CD8-positive, alpha-beta memory T cell (primary cell): ENCODE data around the gene NARF. TPM values are rescaled to one million over a fixed set of nuclear protein-coding genes. Genes with fewer than 3 reads are reported as not detected.
"Not testable (repeated sequence)": the region's sequence is repeated elsewhere in the genome, so short reads cannot be mapped to it uniquely, and the experiment has no call there.

Source experiments
- CTCF ChIA-PET: fragments of 350-600 bp; sonication (Branson Sonifier 250); formaldehyde crosslinking; loops from one replicate; lab custom pipeline; 2021; ENCODE audit warnings: antibody characterized with exemption; lab: Charles Lee
- POLR2A ChIA-PET: fragments of 350-600 bp; sonication (Branson Sonifier 250); formaldehyde crosslinking; loops from one replicate; lab custom pipeline; 2021; ENCODE audit warnings: antibody characterized with exemption; lab: Charles Lee
- DNase-seq, 5 donors: peaks; one replicate each; pipeline versions ENCODE4 v3.0.0 to v3.0.0-alpha.2; 2020 to 2022; ENCODE audit warnings: mixed read lengths in 1 of 5
- H3K27ac ChIP-seq: one replicate; pipeline ENCODE4 v1.7.0; 2013; ENCODE audit warnings: low read depth, mild to moderate bottlenecking, low read length, moderate library complexity
- H3K27me3 ChIP-seq: 2 replicates; pipeline ENCODE4 v1.7.0; 2013; ENCODE audit warnings: low read length, mild to moderate bottlenecking; ENCODE audit not compliant: insufficient read depth, poor library complexity, severe bottlenecking
- H3K36me3 ChIP-seq: 2 replicates; pipeline ENCODE4 v1.7.0; 2013; ENCODE audit warnings: mild to moderate bottlenecking, low read length, moderate library complexity; ENCODE audit not compliant: insufficient read depth
- H3K4me1 ChIP-seq: 2 replicates; pipeline ENCODE4 v1.7.0; 2013; ENCODE audit warnings: mild to moderate bottlenecking, low read length, moderate library complexity; ENCODE audit not compliant: insufficient read depth
- H3K4me3 ChIP-seq: 2 replicates; pipeline ENCODE4 v1.7.0; 2013; ENCODE audit warnings: mild to moderate bottlenecking, low read length
- H3K9me3 ChIP-seq: 2 replicates; pipeline ENCODE4 v1.7.0; 2013; ENCODE audit warnings: mild to moderate bottlenecking, low read length
- H3K27ac Mint-ChIP-seq, 8 donors: one replicate each; pipeline ENCODE4 v1.8.0; 2020 to 2021; ENCODE audit warnings: mixed read lengths in 8 of 8, mild to moderate bottlenecking in 6 of 8, inconsistent platforms in 3 of 8, moderate library complexity in 3 of 8
- H3K27me3 Mint-ChIP-seq, 2 donors: one replicate each; pipeline ENCODE4 v1.8.0; 2020 to 2021; ENCODE audit warnings: mixed read lengths in 2 of 2, mild to moderate bottlenecking in 1 of 2, moderate library complexity in 1 of 2
- H3K36me3 Mint-ChIP-seq, 3 donors: one replicate each; pipeline ENCODE4 v1.8.0; 2020 to 2021; ENCODE audit warnings: mixed read lengths in 3 of 3, inconsistent platforms in 1 of 3, mild to moderate bottlenecking in 1 of 3
- H3K4me1 Mint-ChIP-seq, 3 donors: one replicate each; pipeline ENCODE4 v1.8.0; 2020 to 2021; ENCODE audit warnings: mixed read lengths in 3 of 3, inconsistent platforms in 1 of 3, mild to moderate bottlenecking in 1 of 3
- H3K4me3 Mint-ChIP-seq, 7 donors: one replicate each; pipeline ENCODE4 v1.8.0; 2020 to 2021; ENCODE audit warnings: mixed read lengths in 7 of 7, mild to moderate bottlenecking in 6 of 7, moderate library complexity in 4 of 7, inconsistent platforms in 2 of 7
- H3K9me3 Mint-ChIP-seq, 5 donors: one replicate each; pipeline ENCODE4 v1.8.0; 2020 to 2022; ENCODE audit warnings: mixed read lengths in 5 of 5, mild to moderate bottlenecking in 3 of 5, moderate library complexity in 2 of 5, inconsistent platforms in 1 of 5
- polyA plus RNA-seq: library from polyadenylated mRNA; unstranded; fragments of 300-500 nt; fragmentation: Illumina TruSeq; gene quantifications from one replicate; pipeline ENCODE4 v1.2.3, GENCODE V29; 2021
- total RNA-seq, 2 experiments: library from RNA; stranded (reverse); gene quantifications; one replicate each; pipeline ENCODE4 v1.2.3, GENCODE V29; 2021

NARF gene
- total and polyA plus RNA-seq, 3 experiments from 2014 or later: 62.2 to 95.3 (median 63.0) TPM

DNA sequence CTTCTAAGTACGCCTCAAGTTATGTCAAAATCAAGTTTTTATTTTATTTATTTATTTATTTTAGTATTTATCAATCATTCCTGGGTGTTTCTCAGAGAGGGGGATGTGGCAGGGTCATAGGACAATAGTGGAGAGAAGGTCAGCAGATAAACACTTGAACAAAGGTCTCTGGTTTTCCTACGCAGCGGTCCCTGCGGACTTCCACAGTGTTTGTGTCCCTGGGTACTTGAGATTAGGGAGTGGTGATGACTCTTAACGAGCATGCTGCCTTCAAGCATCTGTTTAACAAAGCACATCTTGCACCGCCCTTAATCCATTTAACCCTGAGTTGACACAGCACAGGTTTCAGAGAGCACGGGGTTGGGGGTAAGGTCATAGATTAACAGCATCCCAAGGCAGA lies 5.4 kb upstream of the NARF start:
- POLR2A ChIA-PET: interaction anchor here (0.7 kb wide), 1 partner anchor 289 kb away, joined by 7 read pairs; no protein-coding TSS in a partner anchor
- H3K4me1 Mint-ChIP-seq: peaks cover 36 to 40% (median 39%) of the 10 kb centered on the region in 3 donors
- H3K27me3 Mint-ChIP-seq, H3K27me3 ChIP-seq, H3K36me3 ChIP-seq, H3K27ac ChIP-seq, H3K9me3 ChIP-seq, DNase-seq, H3K4me3 ChIP-seq, H3K9me3 Mint-ChIP-seq, CTCF ChIA-PET: not testable (repeated sequence)
- peaks cover 0 to 12% (median 0%) of the 10 kb centered on the region in 3 donors for H3K36me3 Mint-ChIP-seq
- peak overlapping the region in 1 of 8 donors; percentile 88 for H3K27ac Mint-ChIP-seq
- H3K4me3 Mint-ChIP-seq: peak overlapping the region in 1 of 7 donors; percentile 34
- peaks cover 34% of the 10 kb centered on the region for H3K4me1 ChIP-seq

- peak overlapping the region in 2 of 8 donors; percentile 58 to 88 for H3K27ac Mint-ChIP-seq
Observed at GRCh38 chr17:82453706-82454105, 4.8 kb upstream of the NARF start.

DNA sequence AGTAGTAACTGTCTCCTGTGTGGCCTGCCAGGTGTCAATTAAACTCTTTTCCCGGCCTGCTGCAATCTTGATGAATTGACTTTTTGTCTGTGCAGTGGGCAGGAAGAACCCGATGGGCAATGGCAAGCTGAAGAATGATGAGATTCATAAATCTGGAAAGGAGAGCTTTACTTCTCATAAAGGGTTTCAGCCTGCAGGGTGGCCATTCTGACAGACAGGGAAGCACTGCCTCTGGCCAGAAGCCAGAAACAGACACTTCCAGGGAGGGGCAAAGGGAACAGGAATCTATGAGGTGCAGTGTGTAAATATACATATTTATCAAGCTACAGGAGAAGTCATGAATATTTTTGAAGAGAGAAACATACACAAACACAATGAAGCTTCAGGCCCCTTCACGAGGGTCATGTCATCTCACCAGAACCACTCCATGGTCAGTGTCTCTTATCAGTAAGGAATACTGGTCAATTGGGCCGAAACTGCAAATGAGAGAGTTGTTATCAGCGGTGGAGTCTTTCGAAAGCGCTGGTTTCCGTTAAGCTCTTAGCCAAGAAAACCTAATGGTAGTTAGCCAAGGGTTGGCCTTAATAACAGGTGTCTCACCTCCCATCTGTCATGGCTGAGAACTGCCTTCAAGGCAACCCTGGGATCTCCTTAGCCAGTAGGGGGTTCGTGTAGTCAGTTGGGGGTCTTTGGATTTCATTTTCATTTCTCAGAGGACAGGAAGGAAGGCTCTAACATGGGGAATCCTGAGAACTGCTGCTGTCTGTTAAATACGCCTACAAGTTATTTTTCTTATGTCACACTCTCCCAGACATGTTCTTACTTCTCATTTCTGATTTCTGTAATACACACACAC lies 1.2 kb upstream of the NARF start:
- Histone ChIP-seq H3K9me3 (no peaks in the 10 kb centered on the region), H3K27ac (peak overlapping the region; percentile 94), H3K36me3 (peaks cover 5% of the 10 kb centered on the region), H3K4me1 (peaks cover 18% of the 10 kb centered on the region), H3K4me3 (peak overlapping the region; percentile 55), H3K27me3 (no peaks in the 10 kb centered on the region)
- ChIA-PET POLR2A (interaction anchor here (0.5 to 1.8 kb wide), 7 partner anchors 8 to 93 kb away, joined by 3 to 15 read pairs (median 5); partner anchors contain the start of gene FOXK2), CTCF (interaction anchor here (1.3 to 1.6 kb wide), 2 partner anchors 8 to 94 kb away, joined by 3 to 4 read pairs; no protein-coding TSS in a partner anchor)
- Mint-ChIP-seq H3K4me3 (peak overlapping the region; percentile 78 to 97 (median 82)), H3K9me3 (no peaks in the 10 kb centered on the region), H3K36me3 (peaks cover 0 to 25% (median 5%) of the 10 kb centered on the region in 3 donors), H3K4me1 (peaks cover 24 to 33% (median 28%) of the 10 kb centered on the region in 3 donors), H3K27me3 (peaks cover 0 to 1% of the 10 kb centered on the region in 2 donors), H3K27ac (peak overlapping the region; percentile 87 to 98 (median 97))
- DNase-seq: no peak

More at GRCh38 chr17:82453706-82454105, 4.8 kb upstream of the NARF start:
- H3K27ac ChIP-seq, H3K9me3 ChIP-seq, H3K27me3 ChIP-seq, H3K4me3 ChIP-seq, POLR2A ChIA-PET, H3K9me3 Mint-ChIP-seq, H3K36me3 ChIP-seq, DNase-seq, CTCF ChIA-PET, H3K27me3 Mint-ChIP-seq, H3K4me3 Mint-ChIP-seq: not testable (repeated sequence)
- peaks cover 0 to 12% (median 0%) of the 10 kb centered on the region in 3 donors for H3K36me3 Mint-ChIP-seq
- H3K4me1 Mint-ChIP-seq: peaks cover 36 to 39% (median 39%) of the 10 kb centered on the region in 3 donors
- peaks cover 31% of the 10 kb centered on the region for H3K4me1 ChIP-seq

DNA sequence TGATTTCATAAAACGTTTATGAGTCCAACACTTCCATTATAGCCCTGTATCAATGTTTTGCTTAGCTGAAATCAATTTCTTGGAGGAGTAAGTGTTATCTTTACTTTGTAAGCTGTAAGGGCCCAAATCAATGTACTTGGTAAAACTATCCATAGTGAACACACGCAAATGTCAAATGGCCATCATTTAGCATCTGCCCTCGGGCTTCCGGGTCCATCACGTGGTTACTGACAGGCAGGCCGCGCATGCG lies 687 bp upstream of the NARF start:
- Histone ChIP-seq H3K27me3 (no peaks in the 10 kb centered on the region), H3K36me3 (peaks cover 11% of the 10 kb centered on the region), H3K4me3 (peak overlapping the region; percentile 55), H3K27ac (peak overlapping the region; percentile 94), H3K9me3 (no peaks in the 10 kb centered on the region), H3K4me1 (peaks cover 18% of the 10 kb centered on the region)
- POLR2A ChIA-PET: interaction anchor here (0.5 to 1.8 kb wide), 8 partner anchors 8 to 184 kb away, joined by 3 to 15 read pairs (median 4); partner anchors contain the start of genes CSNK1D and FOXK2
- CTCF ChIA-PET: interaction anchor here (1.3 to 1.6 kb wide), 2 partner anchors 8 to 94 kb away, joined by 3 to 4 read pairs; no protein-coding TSS in a partner anchor
- H3K27me3 Mint-ChIP-seq: peaks cover 0 to 1% of the 10 kb centered on the region in 2 donors
- H3K4me1 Mint-ChIP-seq: peaks cover 26 to 38% (median 27%) of the 10 kb centered on the region in 3 donors
- no peak for DNase-seq
- H3K36me3 Mint-ChIP-seq: peaks cover 0 to 31% (median 8%) of the 10 kb centered on the region in 3 donors
- peak overlapping the region; percentile 87 to 98 (median 97) for H3K27ac Mint-ChIP-seq
- no peaks in the 10 kb centered on the region for H3K9me3 Mint-ChIP-seq
- H3K4me3 Mint-ChIP-seq: peak overlapping the region; percentile 78 to 97 (median 82)

DNA sequence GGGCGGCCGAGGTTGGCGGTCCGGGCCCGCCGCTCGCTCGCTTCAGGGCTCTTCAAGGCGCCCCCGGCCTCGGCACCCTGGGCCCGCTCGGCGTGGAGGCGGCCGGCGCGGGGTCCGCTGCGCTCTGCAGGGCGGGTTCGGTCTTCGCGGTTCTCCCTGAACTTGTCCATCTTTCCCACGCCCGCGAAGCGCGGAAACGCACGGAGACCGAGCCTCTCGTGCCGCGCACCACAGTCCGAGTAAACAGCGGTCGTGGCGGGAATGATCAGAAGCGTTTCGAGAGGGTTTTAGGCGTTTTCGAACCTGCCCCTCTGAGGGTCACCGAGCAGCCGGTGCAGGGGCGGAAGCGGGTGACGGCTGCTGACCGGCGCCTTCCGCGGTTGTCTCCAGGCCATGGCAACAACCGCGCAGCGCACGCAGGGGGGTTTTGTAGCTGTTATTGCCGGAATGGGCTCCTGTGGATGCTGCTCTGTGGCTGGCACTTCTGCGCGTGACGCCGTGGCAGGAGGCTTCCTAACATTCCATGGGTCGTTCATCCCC lies 414 bp downstream of the NARF start:
- Histone ChIP-seq H3K36me3 (peaks cover 18% of the 10 kb centered on the region), H3K4me3 (peak overlapping the region; percentile 55), H3K4me1 (peaks cover 18% of the 10 kb centered on the region), H3K9me3 (no peaks in the 10 kb centered on the region), H3K27me3 (no peaks in the 10 kb centered on the region), H3K27ac (peak overlapping the region; percentile 94)
- CTCF ChIA-PET: interaction anchor here (1.6 kb wide), 1 partner anchor 40 kb away, joined by 3 read pairs; no protein-coding TSS in a partner anchor
- POLR2A ChIA-PET: interaction anchor here (1.2 to 1.8 kb wide), 5 partner anchors 9 to 60 kb away, joined by 3 to 15 read pairs (median 10); partner anchors contain the start of gene FOXK2
- Mint-ChIP-seq H3K27ac (peak overlapping the region; percentile 71 to 95 (median 91)), H3K27me3 (peaks cover 0 to 1% of the 10 kb centered on the region in 2 donors), H3K9me3 (no peaks in the 10 kb centered on the region), H3K4me1 (peaks cover 29 to 38% (median 31%) of the 10 kb centered on the region in 3 donors), H3K36me3 (peaks cover 0 to 42% (median 8%) of the 10 kb centered on the region in 3 donors), H3K4me3 (peak overlapping the region; percentile 82 to 97 (median 89))
- DNase-seq: peak in 3 of 5 donors; percentile 18 to 33 (median 26)

- H3K9me3 ChIP-seq, H3K27me3 Mint-ChIP-seq, H3K9me3 Mint-ChIP-seq, H3K4me3 ChIP-seq, DNase-seq, H3K27me3 ChIP-seq: not testable (repeated sequence)
- ChIA-PET POLR2A (interaction anchor here (1.2 kb wide), 1 partner anchor 11 kb away, joined by 3 read pairs; no protein-coding TSS in a partner anchor), CTCF (interaction anchor here (1.6 kb wide), 1 partner anchor 41 kb away, joined by 3 read pairs; no protein-coding TSS in a partner anchor)
- peak overlapping the region in 1 of 8 donors; percentile 43 for H3K27ac Mint-ChIP-seq
- Histone ChIP-seq H3K27ac (peak overlapping the region; percentile 94), H3K4me1 (peaks cover 18% of the 10 kb centered on the region), H3K36me3 (peaks cover 28% of the 10 kb centered on the region)
- peaks cover 0 to 52% (median 12%) of the 10 kb centered on the region in 3 donors for H3K36me3 Mint-ChIP-seq
- peaks cover 31 to 38% (median 32%) of the 10 kb centered on the region in 3 donors for H3K4me1 Mint-ChIP-seq
- H3K4me3 Mint-ChIP-seq: peak overlapping the region in 2 of 7 donors; percentile 80 to 89
Observed at GRCh38 chr17:82459936-82460335, 1.4 kb downstream of the NARF start.

- Histone ChIP-seq H3K36me3 (peaks cover 36% of the 10 kb centered on the region), H3K9me3 (no peaks in the 10 kb centered on the region), H3K27me3 (no peaks in the 10 kb centered on the region), H3K27ac (peak overlapping the region; percentile 60), H3K4me1 (peaks cover 16% of the 10 kb centered on the region), H3K4me3 (no peak overlapping the region)
- peak overlapping the region in 1 of 7 donors; percentile 64 for H3K4me3 Mint-ChIP-seq
- ChIA-PET CTCF (interaction anchor here (0.8 kb wide), 1 partner anchor 9 kb away, joined by 4 read pairs; no protein-coding TSS in a partner anchor), POLR2A (interaction anchor here (1.2 kb wide), 1 partner anchor 10 kb away, joined by 3 read pairs; no protein-coding TSS in a partner anchor)
- H3K27me3 Mint-ChIP-seq: peaks cover 0 to 1% of the 10 kb centered on the region in 2 donors
- H3K9me3 Mint-ChIP-seq: no peaks in the 10 kb centered on the region
- peaks cover 4 to 72% (median 18%) of the 10 kb centered on the region in 3 donors for H3K36me3 Mint-ChIP-seq
- peaks cover 31 to 39% (median 39%) of the 10 kb centered on the region in 3 donors for H3K4me1 Mint-ChIP-seq
- peak overlapping the region in 2 of 8 donors; percentile 72 to 82 for H3K27ac Mint-ChIP-seq
- no peak for DNase-seq
Observed at GRCh38 chr17:82461827-82462524, 3.4 kb downstream of the NARF start.
